NCI-H146 treated with DMSO at 0.1 percent for 48 hours (cell line): ENCODE results near the gene SEPTIN10.
"Not testable (repeated sequence)": the region's sequence is repeated elsewhere in the genome, so short reads cannot be mapped to it uniquely, and the experiment has no call there.

Source experiments
- DNase-seq: peaks from one replicate; lab custom pipeline; 2025; ENCODE audit not compliant: unreplicated experiment; lab: John Stamatoyannopoulos, UW

SEPTIN10 gene

GRCh38 chr2:109613922-109614714 lies at the start of gene SEPTIN10, which contains the start of gene SOWAHC:
Gene SEPTIN10, minus strand, starts transcription at chr2:109613966. Its CDS starts 139 bp downstream, at chr2:109613827.
Gene SOWAHC, plus strand, starts transcription at chr2:109614364. Its CDS starts 126 bp downstream, at chr2:109614490.
- no peak for DNase-seq

- DNase-seq, result no peak
Observed at GRCh38 chr2:109662889-109663288, 49.1 kb upstream of the SEPTIN10 start.

DNA sequence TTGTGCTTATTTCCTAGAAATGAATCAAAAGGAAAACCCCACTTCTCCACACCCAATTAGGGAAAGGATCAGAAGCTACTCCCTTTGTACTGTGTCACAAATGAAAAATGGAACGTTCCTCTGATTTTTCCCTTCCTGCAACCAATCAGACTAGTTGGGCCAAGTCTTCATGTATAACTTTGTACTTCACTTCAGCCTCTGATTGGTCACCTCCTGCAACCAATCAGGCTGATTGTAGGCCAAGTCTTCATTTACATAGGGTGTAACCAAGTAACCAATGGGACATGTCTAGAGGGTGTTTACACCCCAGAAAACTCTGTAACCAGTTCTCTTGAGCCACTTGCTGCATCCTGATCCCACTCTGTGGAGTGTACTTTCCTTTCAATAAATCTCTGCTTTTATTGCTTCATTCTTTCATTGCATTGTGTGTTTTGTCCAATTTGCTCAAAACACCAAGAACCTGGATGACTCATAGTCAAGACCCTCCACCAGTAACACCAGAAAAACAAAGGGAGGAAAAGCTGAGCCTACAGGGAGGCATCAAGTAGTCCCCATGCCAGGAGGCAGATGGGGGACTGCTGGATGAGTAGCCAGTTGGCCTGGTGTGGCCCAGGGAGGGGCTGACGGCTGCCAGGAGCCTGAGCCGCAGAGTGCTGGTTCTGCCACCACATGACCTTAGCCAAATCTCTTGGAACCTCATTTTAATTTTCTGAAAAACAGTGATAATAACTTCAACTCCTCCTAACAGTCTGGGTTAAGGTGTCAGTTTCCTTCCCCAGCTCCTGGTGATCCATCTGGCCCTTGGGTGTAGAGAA lies 46.5 kb upstream of the SEPTIN10 start:
- no peak for DNase-seq

DNA sequence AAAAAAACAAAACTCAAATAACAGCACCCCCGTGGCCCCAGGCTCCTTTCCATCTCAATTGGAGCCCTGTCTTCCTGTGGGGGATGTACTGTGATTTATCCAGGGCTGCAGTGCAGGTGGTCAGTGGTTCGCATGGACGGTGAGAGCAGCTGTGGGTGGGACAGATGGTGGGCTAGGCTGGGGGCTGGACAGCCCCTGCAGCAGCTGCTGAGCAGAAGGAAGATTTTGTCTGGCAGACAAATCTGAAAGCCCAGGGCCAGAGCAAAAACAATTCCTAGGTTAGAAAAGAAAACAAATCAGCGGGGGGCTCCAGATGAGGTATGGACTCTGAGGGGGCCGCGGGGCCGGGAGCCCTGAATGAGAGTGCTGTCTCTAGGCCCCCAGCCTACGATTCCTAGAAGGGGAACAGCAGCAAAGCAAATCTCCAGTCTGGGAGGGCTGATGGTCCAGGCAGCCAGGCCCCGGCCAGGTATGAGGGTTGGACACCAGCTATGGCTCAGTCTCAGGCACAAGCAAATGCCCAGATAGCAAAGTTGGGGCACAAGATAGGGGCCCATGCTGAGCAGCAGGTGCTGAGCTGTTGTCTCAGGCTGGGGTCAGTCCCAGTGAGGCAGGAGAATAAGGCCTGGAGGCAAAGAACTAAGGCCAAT lies 45.8 kb upstream of the SEPTIN10 start:
- no peak for DNase-seq

DNA sequence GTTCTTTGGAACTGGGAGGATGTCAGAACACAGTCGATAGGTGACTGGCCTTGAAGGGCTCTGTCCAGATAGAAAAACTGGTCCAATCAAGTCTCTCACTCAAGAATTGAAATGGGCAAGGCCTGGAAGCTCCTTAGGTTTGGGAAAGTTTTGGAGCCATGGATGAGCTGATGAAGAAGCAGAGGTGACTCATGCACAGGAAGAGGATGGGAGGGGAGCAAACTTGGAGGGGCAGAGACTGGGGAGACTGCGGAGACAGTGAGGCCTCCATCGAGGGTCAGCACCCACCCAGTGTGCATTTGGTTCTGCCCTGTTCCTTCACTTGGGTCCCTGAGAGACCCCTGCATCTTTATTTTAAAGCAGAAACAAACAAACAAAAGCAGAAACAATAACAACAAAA lies 41.5 kb upstream of the SEPTIN10 start:
- no peak for DNase-seq

DNA sequence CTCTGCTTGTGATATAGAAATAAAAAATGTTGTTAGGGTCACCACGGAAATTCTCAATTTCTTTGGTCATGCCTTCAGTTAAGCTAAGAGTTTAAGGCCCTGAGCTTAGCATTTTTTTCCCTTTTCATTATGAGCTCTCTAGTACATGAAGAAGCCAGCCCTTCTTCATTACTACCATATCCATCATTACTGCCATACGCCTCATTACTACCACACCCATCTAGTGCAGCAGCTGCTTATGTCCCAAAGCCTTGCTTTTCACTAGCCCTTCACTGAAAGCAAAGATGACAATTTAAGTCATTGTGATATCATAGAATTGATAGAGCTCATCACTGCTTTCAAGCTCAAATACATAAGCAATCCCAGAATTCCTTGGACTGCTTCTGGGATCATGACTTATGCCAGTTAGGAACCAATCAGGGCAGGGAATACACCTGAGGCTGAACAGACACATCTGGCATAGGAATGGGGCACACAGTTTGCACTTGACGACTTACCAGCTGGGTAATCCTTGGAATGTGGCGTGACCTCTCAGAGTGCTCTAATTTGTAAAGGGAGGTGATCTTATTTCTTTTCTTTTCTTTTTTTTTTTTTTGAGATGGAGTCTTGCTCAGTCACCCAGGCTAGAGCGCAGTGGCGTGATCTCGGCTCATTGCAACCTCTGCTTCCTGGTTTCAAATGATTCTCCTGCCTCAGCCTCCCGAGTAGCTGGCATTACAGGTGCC lies 40.7 kb upstream of the SEPTIN10 start:
- DNase-seq, result no peak

DNA sequence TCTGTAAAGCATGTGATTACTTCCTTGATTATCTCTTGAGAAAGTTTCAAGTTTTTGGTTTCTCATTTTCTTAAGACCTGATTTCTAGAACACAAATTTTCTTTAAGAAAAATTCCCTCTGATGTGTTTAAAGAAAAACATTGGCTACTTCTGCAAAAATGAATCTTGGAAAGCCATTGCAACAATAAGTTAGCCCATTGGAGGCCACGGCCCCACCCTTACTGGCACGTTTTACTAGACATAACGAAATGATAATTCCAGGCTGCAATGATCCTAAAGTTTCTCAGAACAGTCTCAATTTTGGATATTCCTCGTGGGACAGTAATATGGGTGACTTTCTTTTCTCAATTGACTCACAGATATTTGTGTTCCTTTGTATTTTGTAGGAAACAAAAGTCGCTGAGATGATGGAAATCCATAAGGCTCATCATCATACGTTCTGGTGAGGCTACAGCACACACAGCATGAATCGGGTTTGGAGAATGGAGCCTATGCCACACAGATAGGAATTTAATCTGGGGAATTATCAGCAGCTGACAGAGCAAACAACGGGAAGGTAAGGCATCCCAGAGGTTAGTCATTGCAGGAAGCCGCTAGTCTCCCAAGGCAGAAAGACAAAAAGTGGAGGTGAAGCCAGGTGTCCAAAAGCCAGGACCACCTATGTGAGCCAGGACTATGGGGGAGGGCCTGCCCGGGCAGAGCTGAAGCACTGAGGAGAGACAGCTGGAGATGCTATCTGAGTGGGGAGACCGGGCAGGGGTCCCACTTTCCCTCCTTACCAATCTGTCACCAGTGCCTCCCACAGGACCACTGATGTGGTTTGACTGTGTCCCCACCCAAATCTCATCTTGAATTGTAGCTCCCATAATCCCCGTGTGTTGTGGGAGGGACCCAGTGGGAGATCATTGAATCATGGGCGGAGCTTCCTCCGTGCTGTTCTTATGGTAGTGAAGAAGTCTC lies 36.2 kb upstream of the SEPTIN10 start:
- no peak for DNase-seq

DNA sequence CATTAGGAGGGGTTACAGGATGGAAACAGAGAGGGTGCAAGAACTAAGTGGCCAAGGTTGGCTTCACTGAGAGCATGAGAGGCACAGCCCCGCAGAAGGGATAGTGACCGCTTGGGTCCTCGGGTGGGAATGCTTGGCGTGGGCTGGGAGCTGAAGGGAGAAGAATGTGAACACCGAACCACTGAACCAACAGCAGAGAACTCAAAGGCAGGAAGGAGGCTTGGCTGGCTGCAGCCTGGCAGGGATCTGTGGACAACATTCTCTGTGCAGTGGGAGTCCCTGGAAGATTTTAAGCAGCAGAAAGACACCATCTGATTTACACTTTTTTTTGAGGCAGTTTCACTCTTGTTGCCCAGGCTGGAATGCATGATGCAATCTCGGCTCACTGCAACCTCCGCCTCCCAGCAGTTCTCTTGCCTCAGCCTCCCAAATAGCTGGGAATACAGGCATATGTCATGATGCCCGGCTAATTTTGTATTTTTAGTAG lies 34.3 kb upstream of the SEPTIN10 start:
- DNase-seq, result no peak

DNA sequence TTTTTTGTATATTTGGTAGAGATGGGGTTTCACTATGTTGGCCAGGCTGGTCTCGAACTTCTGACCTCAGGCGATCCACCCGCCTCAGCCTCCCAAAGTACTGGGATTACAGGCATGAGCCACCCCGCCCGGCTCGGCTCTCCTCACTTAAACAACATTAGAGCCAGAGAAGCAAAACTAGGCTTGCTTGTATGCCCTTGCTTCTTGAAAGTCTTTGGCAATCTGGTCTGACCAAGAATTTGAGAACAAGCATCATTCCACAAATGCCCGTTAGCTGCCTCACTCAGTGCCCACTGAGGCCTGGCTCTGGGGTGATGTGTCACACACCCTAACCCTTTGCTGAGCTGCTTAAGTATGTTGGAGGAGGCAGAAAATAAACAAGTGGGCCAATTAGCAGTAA lies 33.9 kb upstream of the SEPTIN10 start:
- no peak for DNase-seq

GRCh38 chr2:109646961-109647360 lies 33.2 kb upstream of the SEPTIN10 start:
- DNase-seq, result no peak

DNA sequence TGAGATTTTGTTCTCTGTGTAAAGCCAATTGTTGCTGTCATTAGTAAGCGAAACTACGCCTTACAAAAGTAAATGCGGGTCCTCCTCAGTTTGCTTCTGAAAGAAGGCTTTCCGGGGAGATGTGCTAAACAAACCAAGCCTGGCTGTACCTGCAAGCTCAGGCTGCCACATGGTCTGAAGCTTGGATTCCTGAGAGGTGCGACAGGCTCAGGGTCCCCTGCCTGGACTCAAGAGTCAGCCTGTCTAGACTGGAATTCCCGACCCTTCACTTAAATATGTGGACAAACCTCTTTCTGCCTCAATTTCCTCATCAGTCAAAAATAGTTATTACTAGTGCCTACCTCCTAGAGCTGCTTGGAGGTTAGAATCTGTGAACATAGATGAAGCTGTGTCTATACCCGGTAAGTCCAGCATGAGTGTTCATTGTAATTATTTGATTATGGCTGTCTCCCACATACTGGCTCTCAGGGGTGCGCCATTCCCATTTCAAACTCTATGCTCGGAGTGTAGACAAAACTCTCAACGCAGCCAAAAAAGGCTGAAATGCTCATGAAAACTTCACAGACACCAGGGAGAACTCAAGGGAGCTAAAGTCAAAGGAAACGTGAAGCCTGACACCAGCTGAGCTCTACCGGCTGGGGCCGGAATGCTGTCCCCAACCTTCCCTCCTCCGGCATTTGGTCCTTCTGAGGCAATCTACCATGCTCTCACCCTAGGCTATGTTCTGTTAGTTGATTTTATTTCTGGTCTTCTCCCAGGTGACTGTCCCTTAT lies 31.8 kb upstream of the SEPTIN10 start:
- DNase-seq, result no peak

DNA sequence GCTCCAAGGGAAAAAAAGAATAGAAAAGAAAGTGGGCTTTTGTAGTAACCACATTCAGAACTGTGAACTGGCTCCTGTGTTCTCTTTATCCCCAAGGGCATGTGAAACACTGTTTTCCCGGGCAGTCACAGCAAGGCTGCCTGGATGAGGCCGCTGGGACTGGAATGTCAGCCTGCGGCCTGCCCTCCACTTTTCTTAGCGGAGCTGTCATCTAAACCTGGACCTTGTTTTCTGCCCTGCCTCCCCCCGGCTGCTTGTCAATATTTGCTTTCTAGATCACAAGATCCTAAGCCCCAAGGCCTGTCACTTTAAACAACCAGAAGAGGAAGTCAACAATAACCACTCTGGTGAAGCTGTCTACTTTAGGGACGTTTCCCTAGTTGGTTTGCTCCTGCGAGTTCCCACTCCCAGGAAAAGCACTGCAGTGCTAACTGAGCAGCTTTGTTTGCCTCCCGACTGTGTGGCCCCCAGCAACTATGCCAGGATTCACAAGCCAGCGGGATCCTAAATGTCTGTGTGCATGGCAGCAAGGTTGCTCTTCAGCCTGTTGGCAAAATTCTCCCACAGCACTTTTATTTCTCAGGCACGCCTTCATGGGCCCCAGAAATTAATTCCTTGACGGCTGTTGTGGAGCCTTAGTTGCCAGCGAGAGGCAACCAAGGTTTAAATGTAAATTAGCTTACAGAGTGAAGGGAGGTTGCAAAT lies 31.0 kb upstream of the SEPTIN10 start:
- DNase-seq, result no peak

GRCh38 chr2:109640000-109640399 lies 26.2 kb upstream of the SEPTIN10 start:
- not testable (repeated sequence) for DNase-seq

DNA sequence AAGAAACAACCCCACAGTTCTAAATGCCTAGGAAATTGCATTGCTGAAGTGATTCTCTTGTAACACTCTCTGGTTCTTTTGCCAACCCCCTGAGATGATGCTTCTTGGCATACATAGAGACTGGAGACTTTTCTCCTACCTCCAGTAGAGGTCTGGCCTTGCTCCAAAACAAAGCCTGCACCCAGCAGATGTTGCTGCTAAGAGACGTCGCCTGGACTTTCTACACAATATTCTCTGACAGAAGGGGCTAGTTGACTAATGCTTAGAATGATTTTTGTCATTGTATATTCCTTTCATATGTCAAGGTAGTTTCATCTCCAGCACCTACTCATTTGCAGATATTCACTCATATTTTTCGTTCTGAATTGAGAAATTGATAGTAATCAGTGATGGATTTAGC lies 25.0 kb upstream of the SEPTIN10 start:
- no peak for DNase-seq

GRCh38 chr2:109637749-109638570 lies 24.2 kb upstream of the SEPTIN10 start:
- DNase-seq, result no peak

GRCh38 chr2:109636317-109636716 lies 22.6 kb upstream of the SEPTIN10 start:
- DNase-seq, result no peak
